Adrenal gland (tissue), 19 donors: ENCODE data around the gene CECR2. TPM values are rescaled to one million over a fixed set of nuclear protein-coding genes. Genes with fewer than 3 reads are reported as not detected.
A peak's percentile ranks its signal among the peaks of the same experiment; 100 is the strongest.

Source experiments
- DNase-seq, 7 donors: peaks; one replicate each; pipeline ENCODE4 v3.0.0-alpha.2; 2019 to 2020
- H3K27ac ChIP-seq, 5 donors: fragments of 200-600 bp; sonication (generic) in 4 of 5; 1 replicate in 3 of 5; 2 replicates in 2 of 5; pipeline versions ENCODE4 v1.5.1 to v1.8.0; 2016 to 2020; ENCODE audit warnings: mild to moderate bottlenecking in 1 of 5
- H3K27me3 ChIP-seq: fragments of 200-600 bp; 2 replicates; pipeline ENCODE4 v1.8.0; 2021
- H3K36me3 ChIP-seq, 2 donors: fragments of 200-600 bp; replicated peaks in 1 of 2; 1 replicate in 1 of 2; 2 replicates in 1 of 2; pipeline versions ENCODE4 v1.5.1 to v1.8.0; 2018 to 2022
- H3K4me1 ChIP-seq, 2 donors: fragments of 200-600 bp; replicated peaks in 1 of 2; 1 replicate in 1 of 2; 2 replicates in 1 of 2; pipeline versions ENCODE4 v1.5.1 to v1.8.0; 2018 to 2021
- H3K4me3 ChIP-seq, 4 donors: fragments of 200-600 bp; sonication (generic) in 3 of 4; one replicate each; pipeline ENCODE4 v1.5.1; 2016 to 2018
- H3K9me3 ChIP-seq, 3 donors: fragments of 200-600 bp; sonication (generic) in 1 of 3; replicated peaks in 1 of 3; 1 replicate in 2 of 3; 2 replicates in 1 of 3; pipeline versions ENCODE4 v1.5.1 to v1.8.0; 2016 to 2021
- CTCF ChIP-seq, 6 experiments: fragments of 450-650 bp in 4 of 6; fragments of 200-600 bp in 2 of 6; sonication (generic) in 1 of 6; IDR thresholded peaks; 1 replicate in 5 of 6; 2 replicates in 1 of 6; pipeline versions ENCODE4 v1.5.1 to v1.8.0; 2016 to 2021; ENCODE audit warnings: antibody characterized with exemption in 6 of 6, mild to moderate bottlenecking in 2 of 6, moderate library complexity in 1 of 6
- POLR2A ChIP-seq, 2 donors: fragments of 450-650 bp; IDR thresholded peaks; one replicate each; pipeline ENCODE4 v1.6.1; 2017; ENCODE audit warnings: antibody characterized with exemption in 2 of 2, mild to moderate bottlenecking in 2 of 2, moderate library complexity in 1 of 2
- WGBS, 4 donors: extraction: QIAGEN DNeasy Blood & Tissue Kit in 2 of 4; methylation state at CpG; one replicate each; pipeline versions ENCODE4 v1.1.5 to v1.1.7; 2013 to 2017; 5-methylcytosine and 5-hydroxymethylcytosine counted together
- intact Hi-C, 2 donors: fragments of 100-400 bp; cut with DNase I; formaldehyde crosslinking; loops; one replicate each; pipeline versions ENCODE4 v1.14.1 to v1.15.0; 2022 to 2023
- long read RNA-seq, 10 donors: library from polyadenylated mRNA in 3 of 10; unstranded in 2 of 10; stranded (forward) in 1 of 10; transcript quantifications; one replicate each; pipeline ENCODE4 v2.0.0 and lab custom pipeline, GENCODE V29; 2021 to 2026
- polyA plus RNA-seq, 3 donors: library from polyadenylated mRNA; stranded (reverse); fragments of 200-250 nt in 2 of 3; fragments of 350-450 nt in 1 of 3; fragmentation: Illumina TruSeq in 1 of 3; extraction: RNeasy Lipid Tissue Mini Kit (QIAGEN cat#74804) in 1 of 3; gene quantifications; one replicate each; pipeline ENCODE4 v1.2.3, GENCODE V29; 2013 to 2014
- total RNA-seq, 9 donors: library from RNA; depleted of rRNA in 4 of 9; stranded (reverse); fragments of >200 nt in 4 of 9; fragments of 120-200 nt in 1 of 9; fragmentation: NEBNext Ultra II Directional in 1 of 9; extraction: Animal tissue kit (Norgen Biotek cat#: 25700) in 1 of 9; gene quantifications; one replicate each; pipeline versions ENCODE4 v1.1.0 to v1.2.4, GENCODE V29; 2013 to 2023
- donor health status: healthy with polysubstance abuse.
- donor health status: Bipolar disorder and iron deficiency.
- donor health status: DM: yes; HTN: yes; CAD: no.
- donor health status: DM: no; HTN: no; CAD: no.
- donor health status: DM: no; HTN: no; CAD: no.
- donor health status: DM: yes; HTN: yes; CAD: no.

CECR2 gene
- total RNA-seq (1 to 10 TPM in 3 of 9 donors, under 1 TPM in 6; 0.28 to 1.7 (median 0.87) TPM), polyA plus RNA-seq (1 to 10 TPM in 1 of 3 donors, under 1 TPM in 2; 0.20 to 1.5 (median 0.37) TPM)
- long read RNA-seq, donor 1, result 0 reads
- long read RNA-seq, donor 2, result 0 reads
- long read RNA-seq, donor 3, result 0 reads
- long read RNA-seq, donor 4, result 0 reads
- long read RNA-seq, donor 5, result 0 reads
- long read RNA-seq, donor 6, result 0 reads
- long read RNA-seq, donor 7, result 0 reads
- long read RNA-seq, donor 8, result 0 reads
- long read RNA-seq, donor 9, result 0 reads
- long read RNA-seq, donor 10, result 0 reads

- peak within 1 kb of the TSS in 2 of 4 donors; percentile 19 to 55 for H3K4me3 ChIP-seq
- peaks cover 0 to 5% of the 10 kb centered on the region in 2 donors for H3K4me1 ChIP-seq
- no peaks in the 10 kb centered on the region for H3K9me3 ChIP-seq
- intact Hi-C loops, result no loop called here
- TF ChIP-seq POLR2A (IDR thresholded peaks at IDR 0.05) (no peak), CTCF (IDR thresholded peaks at IDR 0.05) (no peak)
- peak within 1 kb of the TSS in 1 of 5 donors; percentile 41 for H3K27ac ChIP-seq
- DNase-seq, result peak in 2 of 7 donors; percentile 4 to 19
- 0 to 1% (median 1%) methylated on average over 25 to 91 of the region's 92 CpGs; no CpG with 5 or more reads in 1 of the 4 donors for WGBS, 4 donors
- peaks cover 52% of the 10 kb centered on the region for H3K27me3 ChIP-seq
- H3K36me3 ChIP-seq, result no peaks in the 10 kb centered on the region
Observed at GRCh38 chr22:17369439-17370025, at the start of gene CECR2. TSS of gene CECR2 (plus strand) at chr22:17369460. CDS start at chr22:17369784, 324 bp downstream.

- Histone ChIP-seq H3K36me3 (no peaks in the 10 kb centered on the region), H3K4me3 (no peak overlapping the region), H3K27ac (no peak overlapping the region), H3K27me3 (no peaks in the 10 kb centered on the region), H3K4me1 (no peaks in the 10 kb centered on the region), H3K9me3 (no peaks in the 10 kb centered on the region)
- 31 to 58% (median 49%) methylated on average over 5 of the region's 5 CpGs for WGBS, 4 donors
- TF ChIP-seq POLR2A (IDR thresholded peaks at IDR 0.05) (no peak), CTCF (IDR thresholded peaks at IDR 0.05) (no peak)
- intact Hi-C loops, result no loop called here
- no peak for DNase-seq
Observed at GRCh38 chr22:17319546-17319945, 49.7 kb upstream of the CECR2 start.

- Histone ChIP-seq H3K27me3 (no peaks in the 10 kb centered on the region), H3K36me3 (no peaks in the 10 kb centered on the region), H3K4me1 (no peaks in the 10 kb centered on the region), H3K27ac (no peak overlapping the region), H3K9me3 (no peaks in the 10 kb centered on the region), H3K4me3 (no peak overlapping the region)
- TF ChIP-seq POLR2A (IDR thresholded peaks at IDR 0.05) (no peak), CTCF (IDR thresholded peaks at IDR 0.05) (no peak)
- DNase-seq, result no peak
- 43 to 54% (median 47%) methylated on average over 4 of the region's 4 CpGs for WGBS, 4 donors
- intact Hi-C loops, result no loop called here
Observed at GRCh38 chr22:17322511-17322910, 46.7 kb upstream of the CECR2 start.

- no peak overlapping the region for H3K27ac ChIP-seq
- no peaks in the 10 kb centered on the region for H3K36me3 ChIP-seq
- DNase-seq, result no peak
- intact Hi-C loops, result no loop called here
- no peaks in the 10 kb centered on the region for H3K4me1 ChIP-seq
- no peak overlapping the region for H3K4me3 ChIP-seq
- WGBS, 4 donors, result 89 to 91% (median 90%) methylated on average over 9 of the region's 9 CpGs
- H3K27me3 ChIP-seq, result no peaks in the 10 kb centered on the region
- no peaks in the 10 kb centered on the region for H3K9me3 ChIP-seq
- TF ChIP-seq CTCF (IDR thresholded peaks at IDR 0.05) (no peak), POLR2A (IDR thresholded peaks at IDR 0.05) (no peak)
Observed at GRCh38 chr22:17331690-17332089, 37.6 kb upstream of the CECR2 start.
